HG02973 (cell line): ENCODE data around the gene TXNL4A.
A peak's percentile ranks its signal among the peaks of the same experiment; 100 is the strongest.
"Not testable (repeated sequence)": the region's sequence is repeated elsewhere in the genome, so short reads cannot be mapped to it uniquely, and the experiment has no call there.

Source experiments
- ATAC-seq: cut with Tn5 transposase; IDR thresholded peaks from one replicate; pipeline ENCODE4 v1.9.1; 2021; ENCODE audit warnings: moderate library complexity; ENCODE audit not compliant: unreplicated experiment

Gene TXNL4A, protein sequence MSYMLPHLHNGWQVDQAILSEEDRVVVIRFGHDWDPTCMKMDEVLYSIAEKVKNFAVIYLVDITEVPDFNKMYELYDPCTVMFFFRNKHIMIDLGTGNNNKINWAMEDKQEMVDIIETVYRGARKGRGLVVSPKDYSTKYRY

DNA sequence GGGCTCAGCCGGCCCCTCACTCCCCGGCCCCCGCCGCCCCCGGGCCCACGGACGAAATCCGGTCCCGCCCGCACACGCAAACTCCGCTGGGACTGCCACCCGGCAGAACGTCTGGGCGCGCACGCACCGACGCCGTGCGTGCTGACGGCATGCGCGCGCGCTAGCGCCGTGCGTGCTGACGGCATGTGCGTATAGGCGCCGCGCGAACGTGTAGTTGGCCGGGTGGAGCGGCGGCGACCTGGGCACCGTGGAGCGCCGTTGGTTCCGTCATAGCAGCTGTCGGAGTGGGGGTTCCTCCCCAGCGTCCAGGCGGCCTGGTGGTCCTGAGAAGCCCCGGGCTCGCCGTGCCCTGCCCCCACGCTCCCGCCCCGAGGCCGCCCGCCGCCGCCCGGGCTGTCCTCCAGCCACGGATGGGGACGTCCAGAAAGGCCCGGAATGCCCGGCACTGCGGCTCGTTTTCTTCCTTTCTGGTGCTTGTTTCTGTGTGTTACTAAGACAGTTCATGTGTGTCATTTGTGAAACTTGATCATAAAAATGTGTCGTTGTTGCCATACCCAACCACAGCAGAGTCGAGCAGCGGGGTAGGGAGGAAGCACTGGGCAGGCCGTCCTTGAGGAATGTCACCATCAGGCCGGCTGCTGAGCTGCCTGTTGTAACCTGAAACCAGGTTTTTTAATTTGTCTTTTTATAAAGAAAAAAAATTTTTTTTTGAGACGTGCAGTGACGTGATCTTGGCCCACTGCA, at the start of gene TXNL4A:
Gene TXNL4A (minus strand): TSS at position 113 of the 744 bp plus-strand sequence. CDS start 171 bp downstream, outside the sequence.
- ATAC-seq: peak; percentile 96

DNA sequence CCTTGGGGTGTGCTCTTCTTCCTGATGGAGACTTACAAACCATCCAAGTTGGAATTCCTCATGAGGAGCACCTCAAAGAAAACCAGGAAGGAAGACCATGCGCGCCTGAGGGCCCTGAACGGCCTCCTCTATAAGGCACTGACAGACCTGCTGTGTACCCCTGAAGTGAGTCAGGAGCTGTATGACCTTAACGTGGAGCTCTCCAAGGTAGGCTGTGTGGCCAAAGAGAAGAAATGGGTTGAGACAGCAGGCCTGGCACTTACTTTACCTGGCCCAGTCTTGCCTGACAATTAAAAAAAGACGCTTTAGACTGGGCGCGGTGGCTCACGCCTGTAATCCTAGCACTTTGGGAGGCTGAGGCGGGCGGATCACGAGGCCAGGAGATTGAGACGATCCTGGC, 48.9 kb upstream of the TXNL4A start:
- no peak for ATAC-seq

DNA sequence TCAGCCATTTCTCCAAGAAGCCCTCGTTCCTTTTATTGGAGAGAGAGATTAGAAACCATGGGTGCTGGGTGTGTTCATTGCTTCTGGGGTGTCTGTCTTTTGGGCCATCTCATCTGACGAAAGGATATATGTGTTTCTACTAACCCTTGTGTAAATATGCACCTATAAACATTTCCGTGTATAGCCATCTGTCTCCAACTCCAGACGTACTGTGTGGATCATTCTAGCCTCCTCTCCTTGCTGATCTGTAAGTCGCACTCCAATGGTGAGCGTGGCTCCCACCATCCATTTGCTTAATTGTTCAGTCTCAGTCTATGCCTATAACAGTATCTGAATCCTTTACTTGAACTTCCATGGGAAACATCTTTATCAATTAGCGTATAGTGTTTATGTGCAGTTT, 47.6 kb upstream of the TXNL4A start:
- ATAC-seq: no peak

DNA sequence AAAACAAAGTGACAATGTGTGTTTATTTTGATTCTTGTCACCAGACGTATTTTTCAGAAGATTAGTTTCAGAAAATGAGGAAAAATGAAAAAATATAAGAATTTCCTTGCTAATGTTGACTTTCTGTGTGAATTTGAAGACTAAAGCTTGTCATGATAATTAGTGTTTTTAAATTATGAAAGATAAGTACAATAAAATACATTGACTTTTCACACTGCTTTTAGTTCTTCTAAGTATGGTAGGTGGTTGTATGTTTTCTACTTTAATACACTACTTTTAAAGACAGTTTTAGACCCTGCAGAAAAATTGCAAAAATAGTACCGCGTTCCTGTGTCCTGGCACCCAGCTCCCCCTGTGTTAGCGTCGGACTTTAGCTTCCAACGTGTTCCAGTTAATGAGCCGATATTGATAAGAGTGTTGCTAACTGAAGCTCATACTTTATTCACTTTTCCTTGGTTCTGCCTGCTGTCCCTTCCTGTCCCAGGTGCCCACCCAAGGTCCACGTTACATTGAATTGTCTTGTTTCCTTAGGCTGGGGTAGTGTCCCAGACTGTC, 46.6 kb upstream of the TXNL4A start:
- no peak for ATAC-seq

DNA sequence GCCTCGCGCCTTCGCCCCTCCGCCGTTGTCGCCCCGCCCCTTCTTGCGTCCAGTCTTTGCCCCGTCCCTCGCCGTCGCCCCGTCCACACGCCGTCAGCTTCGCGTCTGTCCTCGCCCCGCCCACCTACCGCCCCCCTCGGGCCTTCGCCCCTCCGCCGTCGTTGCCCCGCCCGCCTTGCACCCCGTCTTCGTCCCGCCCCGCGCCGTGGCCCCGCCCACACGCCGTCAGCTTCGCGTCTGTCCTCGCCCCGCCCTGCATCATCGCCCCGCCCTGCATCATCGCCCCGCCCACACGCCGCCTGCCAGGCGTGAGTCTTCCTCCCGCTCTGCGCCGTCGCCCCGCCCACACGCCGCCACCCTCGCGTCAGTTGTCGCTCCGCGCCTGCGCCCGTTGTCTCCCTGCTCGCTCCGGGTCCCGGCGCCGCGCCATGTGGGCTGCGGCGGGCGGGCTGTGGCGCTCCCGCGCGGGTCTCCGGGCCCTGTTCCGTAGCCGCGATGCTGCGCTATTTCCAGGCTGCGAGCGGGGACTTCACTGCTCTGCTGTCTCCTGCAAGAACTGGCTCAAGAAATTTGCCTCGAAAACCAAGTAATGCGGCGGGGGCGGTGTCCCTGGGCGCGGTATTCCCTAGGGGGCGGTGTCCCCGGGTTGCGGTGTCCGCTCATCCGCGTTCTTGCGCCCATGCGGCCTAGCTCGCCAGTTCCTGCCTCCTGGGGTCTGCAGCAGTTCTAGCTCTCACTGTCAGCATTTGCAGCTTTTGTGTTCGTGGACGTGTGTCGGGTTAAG, 45.9 kb upstream of the TXNL4A start, which contains the start of gene RBFA:
Gene RBFA (plus strand): TSS at position 367 of the 784 bp plus-strand sequence. CDS start 62 bp downstream, at position 429.
- peak; percentile 69 for ATAC-seq

DNA sequence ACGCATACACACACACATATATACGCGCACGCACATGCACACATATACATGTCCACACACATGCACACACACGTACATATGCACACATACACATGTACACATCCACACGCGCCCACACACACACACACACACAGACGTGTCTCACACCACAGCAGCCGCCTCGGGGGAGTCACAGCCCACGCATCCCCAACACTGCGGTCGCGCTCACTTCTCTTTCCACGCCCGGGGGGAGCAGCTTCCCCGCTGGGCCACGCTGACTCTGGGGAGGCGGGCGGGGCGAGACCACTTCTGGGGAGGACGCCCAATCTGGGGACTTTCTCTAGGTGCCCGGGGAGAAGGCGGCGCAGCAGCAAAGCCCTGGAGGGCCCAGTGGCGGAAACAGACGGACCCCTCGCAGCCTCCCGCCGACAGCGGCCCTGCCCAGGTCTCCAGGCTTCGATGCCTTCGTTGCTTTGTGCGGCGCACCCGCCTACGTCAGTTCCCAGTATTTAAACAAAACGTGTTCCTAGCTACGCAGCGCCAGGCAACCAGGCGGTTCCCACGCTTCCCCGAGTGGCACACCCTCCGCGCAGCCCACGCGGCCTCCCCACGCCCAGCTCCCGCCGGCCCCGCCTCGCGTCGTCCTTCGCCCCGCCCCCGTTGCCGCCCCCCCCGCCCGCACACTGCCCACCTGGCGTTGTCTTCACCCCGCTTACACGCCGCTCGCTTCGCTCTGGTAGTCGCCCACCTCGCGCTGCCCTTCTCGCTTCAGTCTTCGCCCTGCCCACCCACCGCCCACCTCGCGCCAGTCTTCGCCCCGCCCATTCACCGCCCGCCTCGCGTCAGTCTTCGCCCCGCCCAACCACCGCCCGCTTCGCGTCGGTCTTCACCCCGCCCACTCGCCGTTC, 45.1 kb upstream of the TXNL4A start:
- peak; percentile 39 for ATAC-seq

DNA sequence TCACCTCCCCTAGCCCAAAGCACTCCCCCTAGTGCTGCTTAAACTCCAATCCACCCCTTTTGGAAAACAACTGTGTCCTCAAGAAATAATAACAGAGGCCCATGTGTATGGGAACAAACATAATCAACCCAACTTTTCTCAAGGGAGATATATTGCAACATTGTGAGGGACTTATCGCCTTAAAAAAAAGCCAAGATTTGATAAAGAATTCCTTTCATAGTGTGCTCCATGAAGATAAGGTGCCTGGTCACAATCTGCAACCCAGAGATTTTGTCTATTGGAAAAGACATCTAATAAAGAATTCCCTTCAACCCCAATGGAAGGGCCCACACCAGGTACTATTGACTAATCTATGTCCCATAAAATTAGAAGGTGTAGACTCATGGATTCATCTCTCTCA, 41.3 kb upstream of the TXNL4A start:
- no peak for ATAC-seq

DNA sequence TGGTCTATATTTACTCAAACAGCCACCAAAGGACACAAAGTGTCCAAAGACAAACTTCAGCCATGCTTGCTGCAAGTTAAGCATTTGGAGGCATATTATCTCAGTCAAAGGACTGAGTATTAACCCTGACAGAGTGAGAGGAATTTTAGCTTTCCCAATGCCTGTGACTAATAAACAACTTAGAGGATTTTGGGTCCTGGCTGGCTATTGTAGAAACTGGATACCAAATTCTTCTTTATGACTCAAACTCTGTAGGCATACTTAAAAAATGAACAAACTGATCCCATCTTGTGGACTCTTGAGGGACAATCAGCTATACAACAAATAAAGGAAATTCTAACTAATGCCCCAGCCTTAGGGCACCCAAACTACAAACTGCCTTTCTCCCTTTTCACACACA, 39.4 kb upstream of the TXNL4A start:
- not testable (repeated sequence) for ATAC-seq

DNA sequence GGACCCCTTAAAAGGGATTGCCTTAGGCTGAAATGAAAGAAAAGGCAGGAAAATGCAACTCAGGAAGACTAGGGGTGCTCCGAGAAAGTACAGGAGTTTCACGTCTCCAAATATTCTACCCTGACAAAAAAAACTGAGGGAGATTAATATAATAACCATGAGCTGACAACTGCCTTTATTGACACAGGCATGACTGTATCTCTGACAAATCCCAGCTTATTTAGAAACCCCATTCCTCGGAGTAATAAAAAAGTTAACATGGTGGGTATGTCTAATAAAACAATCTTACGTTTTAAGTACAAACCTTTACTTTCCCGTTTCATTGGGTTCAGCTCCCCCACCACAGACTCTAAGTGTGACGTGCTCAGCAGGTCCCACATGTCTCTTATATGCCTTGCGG, 38.0 kb upstream of the TXNL4A start:
- ATAC-seq: no peak

DNA sequence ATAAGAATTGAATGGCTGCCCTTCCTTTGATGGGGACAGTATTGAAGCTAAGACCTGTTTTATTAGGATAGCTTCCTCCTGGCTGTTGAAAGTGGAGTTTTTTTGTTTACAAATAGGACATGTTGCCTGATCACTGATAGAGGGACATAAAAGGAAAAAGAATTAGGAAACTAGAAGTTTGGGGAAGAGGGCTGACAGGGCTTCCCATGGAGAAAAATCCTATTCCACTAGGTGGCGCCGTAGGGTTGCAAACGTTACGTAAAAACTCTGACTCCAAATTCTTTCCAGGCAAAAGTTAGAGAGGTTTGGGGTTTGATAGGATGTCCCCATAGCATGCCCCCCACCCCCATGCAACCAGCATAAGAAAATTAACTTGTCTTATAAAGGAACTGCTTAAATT, 34.8 kb upstream of the TXNL4A start:
- no peak for ATAC-seq

DNA sequence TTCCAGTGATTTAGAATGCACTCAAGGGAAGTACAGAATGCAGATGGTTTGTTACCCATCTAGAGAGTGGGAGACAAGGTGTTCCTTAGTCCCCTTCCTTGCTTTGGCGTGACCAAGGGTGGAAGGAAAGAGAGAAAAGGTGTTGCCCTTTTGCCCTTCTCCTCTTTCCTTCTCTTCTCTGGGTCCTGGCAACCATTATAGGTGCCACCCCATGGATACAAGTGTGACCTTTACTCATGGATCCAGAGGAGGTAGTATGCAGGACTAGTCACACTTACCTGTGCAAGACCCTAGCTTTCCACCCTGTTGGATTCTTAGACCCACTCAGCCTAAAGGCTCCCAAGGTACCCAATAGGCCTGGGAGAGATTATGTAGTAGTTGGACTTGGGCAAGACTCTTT, 34.2 kb upstream of the TXNL4A start:
- no peak for ATAC-seq

DNA sequence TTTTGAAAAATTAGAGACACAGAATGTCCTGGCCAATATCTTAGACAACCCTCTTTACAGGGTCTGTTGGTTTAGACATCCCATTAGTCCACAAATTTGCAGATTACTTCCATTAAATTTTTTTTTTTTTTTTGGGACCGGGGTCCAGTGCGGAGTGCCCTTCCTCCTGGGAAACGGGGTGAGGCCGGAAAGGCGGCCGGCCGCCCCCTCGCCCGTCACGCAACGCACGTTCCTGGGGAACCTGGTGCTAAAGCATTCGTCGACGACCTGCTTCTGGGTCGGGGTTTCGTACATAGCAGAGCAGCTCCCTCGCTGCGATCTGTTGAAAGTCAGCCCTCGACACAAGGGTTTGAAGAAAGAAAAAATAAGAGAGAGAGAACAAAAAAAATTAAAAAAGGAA, 24.4 kb upstream of the TXNL4A start:
- no peak for ATAC-seq

DNA sequence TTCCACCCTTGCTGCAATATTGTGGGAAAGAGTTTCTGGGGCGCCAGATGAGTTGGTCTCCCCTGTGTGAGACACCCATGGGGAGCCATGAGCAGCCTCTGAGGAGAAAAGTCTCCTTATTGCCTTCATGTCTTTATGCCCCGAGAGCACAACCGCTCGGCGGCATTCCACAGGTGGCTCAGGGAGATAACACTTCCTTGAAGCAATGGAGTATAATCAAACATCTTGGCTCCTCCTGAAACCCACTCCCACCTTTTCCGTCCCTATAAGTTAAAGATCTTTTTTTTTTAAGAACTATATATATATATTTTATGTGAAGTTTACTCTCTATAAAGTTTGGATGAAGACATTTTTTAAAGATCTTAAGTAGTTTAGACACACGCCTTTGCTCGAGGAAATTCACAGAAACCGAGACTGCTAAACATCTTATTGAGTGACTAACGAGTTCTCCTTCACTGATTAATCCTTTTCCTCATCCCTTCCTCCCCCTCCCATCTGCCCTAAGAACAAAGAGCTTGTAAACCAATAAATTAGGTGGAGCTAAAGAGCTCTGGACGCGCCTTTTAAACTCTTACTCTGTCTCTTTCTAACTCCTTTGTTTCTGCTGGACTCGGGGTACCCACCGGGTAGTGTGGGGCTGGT, 23.3 kb upstream of the TXNL4A start:
- ATAC-seq: not testable (repeated sequence)

DNA sequence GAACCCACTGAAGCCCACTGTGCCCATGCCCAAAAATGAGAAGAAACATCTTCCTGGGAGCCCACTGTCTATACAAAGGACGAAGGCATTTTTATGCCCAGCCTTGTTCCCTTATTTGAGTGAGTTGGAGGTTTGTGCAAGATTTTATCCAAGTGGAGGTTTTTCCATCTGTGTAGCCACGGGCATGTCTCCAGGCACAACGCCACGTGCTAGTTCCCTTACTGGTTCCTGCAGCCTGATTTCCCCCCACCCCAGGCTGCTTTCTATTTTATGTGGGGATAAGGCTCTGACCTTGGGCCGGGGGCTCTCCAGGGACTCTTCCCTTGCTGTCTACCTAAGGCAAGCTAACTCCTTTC, 22.2 kb upstream of the TXNL4A start:
- no peak for ATAC-seq

DNA sequence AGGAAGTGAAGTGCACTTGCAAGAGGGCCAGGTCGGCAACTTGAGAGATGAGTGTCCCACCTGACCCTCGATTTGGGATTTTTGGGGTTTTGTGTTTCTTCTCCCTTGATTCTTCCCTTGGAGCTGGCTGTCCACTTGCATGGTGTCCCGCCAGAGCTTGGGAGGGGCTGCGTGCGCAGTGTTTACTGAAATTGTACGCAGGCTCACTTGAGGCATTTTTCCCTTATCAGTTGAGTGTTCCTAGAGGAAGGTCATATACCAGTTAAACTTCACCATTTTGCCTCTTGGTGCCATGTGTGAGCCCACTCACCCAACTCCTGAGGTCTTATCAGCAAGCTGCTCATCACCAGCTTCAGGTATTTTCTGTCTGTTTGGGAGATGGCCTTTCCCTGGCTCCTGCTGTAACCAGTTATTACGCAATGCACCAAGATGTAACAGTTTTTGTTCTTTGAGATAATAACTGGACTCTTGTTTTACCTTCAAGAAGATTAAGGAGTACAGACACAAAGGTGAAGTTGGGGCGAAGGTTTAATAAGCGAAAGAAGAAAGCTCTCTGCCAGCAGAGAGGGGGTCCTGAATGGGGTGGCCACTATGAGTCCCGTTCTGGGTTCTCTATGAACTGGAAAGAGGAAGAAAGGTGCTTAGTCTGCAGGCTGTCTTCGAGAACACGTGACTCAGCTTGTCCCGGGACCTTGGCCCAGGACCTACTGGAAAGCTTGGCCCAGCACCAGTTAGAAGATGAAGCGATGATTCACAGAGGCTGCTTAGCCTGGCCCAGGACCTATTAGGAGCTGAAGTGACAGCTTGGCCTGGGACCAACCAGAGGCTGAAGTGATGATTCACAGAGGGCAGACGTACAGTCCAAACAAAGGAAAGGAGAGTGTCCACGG, 21.5 kb upstream of the TXNL4A start:
- no peak for ATAC-seq

DNA sequence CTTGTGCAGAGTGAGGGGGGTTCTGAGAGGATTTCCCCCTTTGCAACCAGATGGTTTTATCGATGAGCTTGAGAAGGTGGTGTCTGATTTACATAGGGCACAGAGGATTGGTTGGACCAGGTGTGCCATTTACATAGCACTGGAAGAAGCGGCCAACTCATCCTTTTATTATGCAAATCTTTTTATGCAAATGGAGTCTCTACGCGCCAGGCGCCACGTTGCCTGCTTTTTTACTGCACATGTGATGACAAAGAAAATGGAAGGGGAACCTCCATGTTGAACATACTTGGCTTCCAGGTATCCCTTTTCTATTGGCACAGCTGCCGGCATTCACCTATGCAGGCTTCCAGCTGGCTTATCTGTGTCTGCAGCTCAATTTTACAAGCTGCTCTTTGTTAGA, 18.4 kb upstream of the TXNL4A start:
- ATAC-seq: no peak

DNA sequence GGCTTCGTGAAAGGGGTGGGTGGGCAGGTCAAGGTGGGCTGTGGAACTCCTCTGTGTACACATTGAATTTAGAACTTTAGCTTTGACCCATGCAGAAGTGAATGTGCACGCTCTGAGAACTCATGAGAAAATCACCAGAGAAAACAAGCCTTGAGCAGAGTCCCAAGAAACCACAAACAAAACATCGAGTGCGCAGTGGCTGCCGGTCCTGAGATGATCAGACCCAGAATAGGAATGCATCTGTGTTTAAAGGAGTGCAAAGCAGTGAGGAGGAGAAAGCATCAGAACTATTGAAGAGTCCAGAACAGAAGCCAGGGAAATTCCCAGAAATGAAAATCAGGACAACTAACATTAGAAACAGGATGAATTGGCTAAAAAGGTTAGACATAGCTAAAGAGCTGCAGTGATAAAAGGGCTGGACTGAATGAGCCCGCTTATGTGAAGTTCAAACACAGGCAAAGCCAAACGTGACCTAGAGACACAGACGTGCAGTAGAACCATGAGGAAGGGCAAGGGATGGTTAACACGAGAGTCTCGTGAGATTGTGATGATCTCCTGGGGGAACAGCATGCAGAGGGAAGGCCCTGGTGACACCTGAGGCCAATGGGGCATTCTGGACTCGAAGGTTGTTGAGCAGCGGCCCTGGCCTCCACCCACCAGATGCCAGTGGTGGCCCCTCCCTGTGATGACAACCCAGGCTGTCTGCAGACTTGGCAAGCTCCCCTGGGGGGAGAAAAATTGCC, 16.4 kb upstream of the TXNL4A start:
- no peak for ATAC-seq

DNA sequence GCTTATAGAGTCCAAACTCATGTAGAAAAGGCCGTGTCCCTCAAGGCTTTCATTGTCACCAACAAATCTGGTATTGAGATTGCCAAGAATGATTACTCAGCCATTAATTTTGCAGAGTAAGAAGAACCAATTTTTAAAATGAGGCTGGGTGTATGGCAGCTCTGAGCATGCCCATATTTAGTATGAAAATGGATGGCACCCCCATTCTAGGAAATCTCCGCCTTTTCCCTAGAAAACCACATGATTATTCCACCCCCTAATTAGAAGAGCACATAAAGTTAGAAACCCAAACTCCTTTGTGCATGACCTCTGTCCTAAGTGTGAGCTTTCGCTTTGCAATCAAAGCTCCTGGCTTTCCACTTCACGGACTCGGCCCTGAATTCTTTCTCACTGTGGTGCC, 14.1 kb upstream of the TXNL4A start:
- ATAC-seq: no peak

DNA sequence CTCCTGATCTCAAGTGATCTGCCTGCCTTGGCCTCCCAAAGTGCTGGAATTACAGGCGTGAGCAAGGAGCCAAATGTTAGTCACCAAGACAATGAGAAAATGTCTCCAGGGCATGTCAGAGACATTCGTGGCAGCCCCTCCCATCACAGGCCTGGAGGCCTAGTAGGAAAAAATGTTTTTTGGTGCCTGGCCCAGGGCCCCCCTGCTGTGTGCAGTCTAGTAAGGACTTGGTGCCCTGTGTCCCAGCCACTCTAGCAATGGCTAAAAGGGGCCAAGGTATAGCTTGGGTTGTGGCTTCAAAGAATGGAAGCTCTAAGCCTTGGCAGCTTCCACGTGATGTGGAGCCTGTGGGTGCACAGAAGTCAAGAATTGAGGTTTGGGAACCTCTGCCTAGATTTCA, 12.5 kb upstream of the TXNL4A start:
- ATAC-seq: no peak
